ENCODE results near the gene MAP2K5. TPM values are rescaled to one million over a fixed set of nuclear protein-coding genes. Genes with fewer than 3 reads are reported as not detected.

The MAP2K5 gene
- total RNA-seq, 1 donor from 2014 or later, result 11.6 TPM

GRCh38 chr15:67506775-67507747 lies 35.4 kb upstream of the MAP2K5 start:
- H3K79me2 ChIP-seq (ENCODE audit: insufficient read depth, low read length), result no peaks in the 10 kb centered on the region

DNA sequence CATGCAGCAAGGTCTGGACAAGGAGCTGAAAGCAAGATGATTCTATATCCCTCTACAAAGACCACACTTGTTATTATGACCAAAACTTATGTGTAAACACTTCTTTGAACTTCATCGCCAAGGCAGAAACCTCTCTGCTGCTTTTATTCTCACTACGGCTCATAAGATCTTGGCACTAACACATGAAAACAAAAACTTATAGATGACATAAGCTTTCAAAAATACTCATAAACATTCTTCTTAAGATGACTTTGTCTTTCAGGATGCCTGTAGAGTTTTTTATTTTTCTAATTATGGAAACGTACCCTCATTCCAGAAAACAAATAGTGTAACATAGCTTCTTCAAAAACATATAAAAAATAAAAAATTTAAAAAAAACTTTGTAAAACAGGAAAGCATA lies 34.1 kb upstream of the MAP2K5 start:
- FAIRE-seq, result no peak
- H3K27ac Mint-ChIP-seq (ENCODE audit: unreplicated experiment), result no peak overlapping the region
- H3K9me3 Mint-ChIP-seq (ENCODE audit: unreplicated experiment), result no peaks in the 10 kb centered on the region
- H3K4me3 ChIP-seq (ENCODE audit: insufficient read depth, low read depth, low read length), result no peak overlapping the region
- peaks cover 8% of the 10 kb centered on the region for H3K4me1 ChIP-seq (ENCODE audit: insufficient read depth, low read length)
- peaks cover 2% of the 10 kb centered on the region for H3K36me3 Mint-ChIP-seq (ENCODE audit: low read depth, unreplicated experiment)
- H4K20me1 ChIP-seq (ENCODE audit: insufficient read depth, low read length), result no peaks in the 10 kb centered on the region
- peaks cover 11% of the 10 kb centered on the region for H3K4me1 Mint-ChIP-seq (ENCODE audit: low read depth, unreplicated experiment)
- no peak overlapping the region for H3K4me2 ChIP-seq (ENCODE audit: low read length)
- H3K9ac ChIP-seq (ENCODE audit: low read length), result no peak overlapping the region
- H3K36me3 ChIP-seq (ENCODE audit: insufficient read depth, low read length), result no peaks in the 10 kb centered on the region
- H3K27me3 ChIP-seq (ENCODE audit: insufficient read depth, low read length), result no peaks in the 10 kb centered on the region
- H2AFZ ChIP-seq (ENCODE audit: low read depth, low read length), result no peak overlapping the region
- TF ChIP-seq CTCF (IDR thresholded peaks at IDR 0.05; ENCODE audit: insufficient read depth, low read depth, low read length), result no peak
- TF ChIP-seq EZH2 (IDR thresholded peaks at IDR 0.05; ENCODE audit: insufficient read depth, low read length), result no peak
- H3K79me2 ChIP-seq (ENCODE audit: insufficient read depth, low read length), result no peaks in the 10 kb centered on the region
- H3K9me3 ChIP-seq (ENCODE audit: insufficient read depth, low read depth, low read length), result no peaks in the 10 kb centered on the region
- H3K27me3 Mint-ChIP-seq (ENCODE audit: low read depth, unreplicated experiment), result no peaks in the 10 kb centered on the region
- DNase-seq (ENCODE audit: low read depth), result no peak
- H3K4me3 Mint-ChIP-seq (ENCODE audit: unreplicated experiment), result no peak overlapping the region
- no peak overlapping the region for H3K27ac ChIP-seq (ENCODE audit: low read depth, low read length)

More at GRCh38 chr15:67506775-67507747, 35.4 kb upstream of the MAP2K5 start:
- FAIRE-seq (no peak), DNase-seq (ENCODE audit: low read depth) (no peak)
- H3K36me3 ChIP-seq (ENCODE audit: insufficient read depth, low read length), result no peaks in the 10 kb centered on the region
- H3K4me3 Mint-ChIP-seq (ENCODE audit: unreplicated experiment), result no peak overlapping the region
- no peaks in the 10 kb centered on the region for H3K27me3 Mint-ChIP-seq (ENCODE audit: low read depth, unreplicated experiment)
- H3K36me3 Mint-ChIP-seq (ENCODE audit: low read depth, unreplicated experiment), result peaks cover 2% of the 10 kb centered on the region
- no peak overlapping the region for H3K9ac ChIP-seq (ENCODE audit: low read length)
- peaks cover 8% of the 10 kb centered on the region for H3K4me1 ChIP-seq (ENCODE audit: insufficient read depth, low read length)
- H3K4me1 Mint-ChIP-seq (ENCODE audit: low read depth, unreplicated experiment), result peaks cover 11% of the 10 kb centered on the region
- H3K9me3 ChIP-seq (ENCODE audit: insufficient read depth, low read depth, low read length), result no peaks in the 10 kb centered on the region
- no peak overlapping the region for H2AFZ ChIP-seq (ENCODE audit: low read depth, low read length)
- H3K27ac ChIP-seq (ENCODE audit: low read depth, low read length), result no peak overlapping the region
- H3K27me3 ChIP-seq (ENCODE audit: insufficient read depth, low read length), result no peaks in the 10 kb centered on the region
- no peak overlapping the region for H3K4me3 ChIP-seq (ENCODE audit: insufficient read depth, low read depth, low read length)
- H3K4me2 ChIP-seq (ENCODE audit: low read length), result no peak overlapping the region
- TF ChIP-seq EZH2 (IDR thresholded peaks at IDR 0.05; ENCODE audit: insufficient read depth, low read length), result no peak
- TF ChIP-seq CTCF (IDR thresholded peaks at IDR 0.05; ENCODE audit: insufficient read depth, low read depth, low read length), result no peak
- no peaks in the 10 kb centered on the region for H3K9me3 Mint-ChIP-seq (ENCODE audit: unreplicated experiment)
- no peaks in the 10 kb centered on the region for H4K20me1 ChIP-seq (ENCODE audit: insufficient read depth, low read length)
- H3K27ac Mint-ChIP-seq (ENCODE audit: unreplicated experiment), result no peak overlapping the region

- Mint-ChIP-seq H3K27me3 (ENCODE audit: low read depth, unreplicated experiment) (no peaks in the 10 kb centered on the region), H3K27ac (ENCODE audit: unreplicated experiment) (no peak overlapping the region), H3K9me3 (ENCODE audit: unreplicated experiment) (no peaks in the 10 kb centered on the region), H3K4me1 (ENCODE audit: low read depth, unreplicated experiment) (peaks cover 11% of the 10 kb centered on the region), H3K36me3 (ENCODE audit: low read depth, unreplicated experiment) (peaks cover 5% of the 10 kb centered on the region), H3K4me3 (ENCODE audit: unreplicated experiment) (no peak overlapping the region)
- H3K4me2 ChIP-seq (ENCODE audit: low read length), result no peak overlapping the region
- no peak overlapping the region for H3K4me3 ChIP-seq (ENCODE audit: insufficient read depth, low read depth, low read length)
- DNase-seq (ENCODE audit: low read depth), result no peak
- TF ChIP-seq EZH2 (IDR thresholded peaks at IDR 0.05; ENCODE audit: insufficient read depth, low read length) (no peak), CTCF (IDR thresholded peaks at IDR 0.05; ENCODE audit: insufficient read depth, low read depth, low read length) (no peak)
- H3K4me1 ChIP-seq (ENCODE audit: insufficient read depth, low read length), result peaks cover 8% of the 10 kb centered on the region
- no peak overlapping the region for H3K27ac ChIP-seq (ENCODE audit: low read depth, low read length)
- no peaks in the 10 kb centered on the region for H3K27me3 ChIP-seq (ENCODE audit: insufficient read depth, low read length)
- H3K36me3 ChIP-seq (ENCODE audit: insufficient read depth, low read length), result no peaks in the 10 kb centered on the region
- H3K79me2 ChIP-seq (ENCODE audit: insufficient read depth, low read length), result no peaks in the 10 kb centered on the region
- H3K9ac ChIP-seq (ENCODE audit: low read length), result no peak overlapping the region
- H4K20me1 ChIP-seq (ENCODE audit: insufficient read depth, low read length), result no peaks in the 10 kb centered on the region
- H2AFZ ChIP-seq (ENCODE audit: low read depth, low read length), result no peak overlapping the region
- FAIRE-seq, result no peak
- no peaks in the 10 kb centered on the region for H3K9me3 ChIP-seq (ENCODE audit: insufficient read depth, low read depth, low read length)
Measured at GRCh38 chr15:67509918-67510317, 32.6 kb upstream of the MAP2K5 start.

Data from astrocyte (in vitro differentiated cells and primary cell).